Measurements from ENCODE around the gene RNF34.

DNA sequence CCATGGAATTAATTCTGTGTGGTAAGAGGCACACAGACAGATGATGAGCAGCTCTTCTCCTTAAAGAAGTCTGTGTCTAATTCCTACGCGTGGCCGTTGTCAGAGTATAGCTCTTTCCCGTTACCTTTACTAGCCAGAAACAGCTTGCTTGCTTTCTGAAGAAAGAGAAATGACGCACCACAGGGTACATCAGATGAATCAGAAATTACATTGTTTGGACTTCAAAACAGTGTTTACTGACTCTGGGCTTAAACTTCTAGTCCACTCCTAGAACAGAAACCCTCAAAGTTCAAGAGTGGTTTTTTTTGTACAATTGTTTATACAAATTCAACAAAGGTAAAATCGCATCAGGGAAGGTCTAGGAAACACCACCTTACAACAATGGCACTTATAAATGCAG, 29.0 kb downstream of the RNF34 start:
- TF ChIP-seq, protein P1, sequence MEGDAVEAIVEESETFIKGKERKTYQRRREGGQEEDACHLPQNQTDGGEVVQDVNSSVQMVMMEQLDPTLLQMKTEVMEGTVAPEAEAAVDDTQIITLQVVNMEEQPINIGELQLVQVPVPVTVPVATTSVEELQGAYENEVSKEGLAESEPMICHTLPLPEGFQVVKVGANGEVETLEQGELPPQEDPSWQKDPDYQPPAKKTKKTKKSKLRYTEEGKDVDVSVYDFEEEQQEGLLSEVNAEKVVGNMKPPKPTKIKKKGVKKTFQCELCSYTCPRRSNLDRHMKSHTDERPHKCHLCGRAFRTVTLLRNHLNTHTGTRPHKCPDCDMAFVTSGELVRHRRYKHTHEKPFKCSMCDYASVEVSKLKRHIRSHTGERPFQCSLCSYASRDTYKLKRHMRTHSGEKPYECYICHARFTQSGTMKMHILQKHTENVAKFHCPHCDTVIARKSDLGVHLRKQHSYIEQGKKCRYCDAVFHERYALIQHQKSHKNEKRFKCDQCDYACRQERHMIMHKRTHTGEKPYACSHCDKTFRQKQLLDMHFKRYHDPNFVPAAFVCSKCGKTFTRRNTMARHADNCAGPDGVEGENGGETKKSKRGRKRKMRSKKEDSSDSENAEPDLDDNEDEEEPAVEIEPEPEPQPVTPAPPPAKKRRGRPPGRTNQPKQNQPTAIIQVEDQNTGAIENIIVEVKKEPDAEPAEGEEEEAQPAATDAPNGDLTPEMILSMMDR (IDR thresholded peaks at IDR 0.05; ENCODE audit: insufficient read depth, low read length, poor library complexity, severe bottlenecking) = no peak
- no peak for TF ChIP-seq EZH2phosphoT487 (conservative IDR thresholded peaks at IDR 0.05; ENCODE audit: low read length)

All from SU-DHL-6 (cell line).